Activated CD4-positive, alpha-beta T cell treated with anti-CD3 and anti-CD28 coated beads for 4 hours (primary cell): Measurements from ENCODE around the gene VAMP5.

Source experiments
- DNase-seq, 2 donors: peaks; one replicate each; pipeline ENCODE4 v3.0.0-alpha.2; 2020

Gene VAMP5

GRCh38 chr2:85642725-85643124 lies 58.5 kb downstream of the VAMP5 start:
- no peak for DNase-seq
